ENCODE results near the gene RNU11. TPM values are rescaled to one million over a fixed set of nuclear protein-coding genes. Genes with fewer than 3 reads are reported as not detected.

RNU11 gene
- polyA plus RNA-seq, 2 of the 4 experiments (the other 2 are of a cell fraction), result not detected

- Histone ChIP-seq H3K4me1 (peaks cover 4% of the 10 kb centered on the region; the same call in 1 of the 3 replicates), H3K9me3 (no peaks in the 10 kb centered on the region), H3K27ac (peak overlapping the region; percentile 100), H3K4me3 (peak overlapping the region; percentile 100), H3K4me2 (peak overlapping the region; percentile 83)
- no peak for TF ChIP-seq PBX3 (IDR thresholded peaks at IDR 0.05)
- TF ChIP-seq RNF2 (IDR thresholded peaks at IDR 0.05; ENCODE audit: borderline replicate concordance, low read depth), result no peak
- no peak for TF ChIP-seq RARB (CRISPR knock-in tag; IDR thresholded peaks at IDR 0.05)
- TF ChIP-seq, protein P1, sequence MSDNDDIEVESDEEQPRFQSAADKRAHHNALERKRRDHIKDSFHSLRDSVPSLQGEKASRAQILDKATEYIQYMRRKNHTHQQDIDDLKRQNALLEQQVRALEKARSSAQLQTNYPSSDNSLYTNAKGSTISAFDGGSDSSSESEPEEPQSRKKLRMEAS (IDR thresholded peaks at IDR 0.05), result peak; percentile 60; the same call in 1 of the 2 replicates
- TF ChIP-seq, protein P2, sequence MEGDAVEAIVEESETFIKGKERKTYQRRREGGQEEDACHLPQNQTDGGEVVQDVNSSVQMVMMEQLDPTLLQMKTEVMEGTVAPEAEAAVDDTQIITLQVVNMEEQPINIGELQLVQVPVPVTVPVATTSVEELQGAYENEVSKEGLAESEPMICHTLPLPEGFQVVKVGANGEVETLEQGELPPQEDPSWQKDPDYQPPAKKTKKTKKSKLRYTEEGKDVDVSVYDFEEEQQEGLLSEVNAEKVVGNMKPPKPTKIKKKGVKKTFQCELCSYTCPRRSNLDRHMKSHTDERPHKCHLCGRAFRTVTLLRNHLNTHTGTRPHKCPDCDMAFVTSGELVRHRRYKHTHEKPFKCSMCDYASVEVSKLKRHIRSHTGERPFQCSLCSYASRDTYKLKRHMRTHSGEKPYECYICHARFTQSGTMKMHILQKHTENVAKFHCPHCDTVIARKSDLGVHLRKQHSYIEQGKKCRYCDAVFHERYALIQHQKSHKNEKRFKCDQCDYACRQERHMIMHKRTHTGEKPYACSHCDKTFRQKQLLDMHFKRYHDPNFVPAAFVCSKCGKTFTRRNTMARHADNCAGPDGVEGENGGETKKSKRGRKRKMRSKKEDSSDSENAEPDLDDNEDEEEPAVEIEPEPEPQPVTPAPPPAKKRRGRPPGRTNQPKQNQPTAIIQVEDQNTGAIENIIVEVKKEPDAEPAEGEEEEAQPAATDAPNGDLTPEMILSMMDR (IDR thresholded peaks at IDR 0.05), result no peak
- no peak for TF ChIP-seq HDAC2 (IDR thresholded peaks at IDR 0.05)
- TF ChIP-seq SREBF2 (IDR thresholded peaks at IDR 0.05), result no peak
- TF ChIP-seq JUNB (IDR thresholded peaks at IDR 0.05), result no peak
- no peak for TF ChIP-seq HOXA7 (CRISPR knock-in tag; IDR thresholded peaks at IDR 0.05)
- TF ChIP-seq ZFP36 (IDR thresholded peaks at IDR 0.05; ENCODE audit: borderline replicate concordance, partially characterized antibody), result no peak
- TF ChIP-seq, protein P3, sequence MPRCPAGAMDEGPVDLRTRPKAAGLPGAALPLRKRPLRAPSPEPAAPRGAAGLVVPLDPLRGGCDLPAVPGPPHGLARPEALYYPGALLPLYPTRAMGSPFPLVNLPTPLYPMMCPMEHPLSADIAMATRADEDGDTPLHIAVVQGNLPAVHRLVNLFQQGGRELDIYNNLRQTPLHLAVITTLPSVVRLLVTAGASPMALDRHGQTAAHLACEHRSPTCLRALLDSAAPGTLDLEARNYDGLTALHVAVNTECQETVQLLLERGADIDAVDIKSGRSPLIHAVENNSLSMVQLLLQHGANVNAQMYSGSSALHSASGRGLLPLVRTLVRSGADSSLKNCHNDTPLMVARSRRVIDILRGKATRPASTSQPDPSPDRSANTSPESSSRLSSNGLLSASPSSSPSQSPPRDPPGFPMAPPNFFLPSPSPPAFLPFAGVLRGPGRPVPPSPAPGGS (IDR thresholded peaks at IDR 0.05), result 0 out of 3 replicates have a peak, but pooled peaks have one; percentile 45
- TF ChIP-seq ZC3H11A (IDR thresholded peaks at IDR 0.05), result no peak
- TF ChIP-seq ZNF302 (CRISPR knock-in tag; IDR thresholded peaks at IDR 0.05), result no peak
- TF ChIP-seq, protein P4, sequence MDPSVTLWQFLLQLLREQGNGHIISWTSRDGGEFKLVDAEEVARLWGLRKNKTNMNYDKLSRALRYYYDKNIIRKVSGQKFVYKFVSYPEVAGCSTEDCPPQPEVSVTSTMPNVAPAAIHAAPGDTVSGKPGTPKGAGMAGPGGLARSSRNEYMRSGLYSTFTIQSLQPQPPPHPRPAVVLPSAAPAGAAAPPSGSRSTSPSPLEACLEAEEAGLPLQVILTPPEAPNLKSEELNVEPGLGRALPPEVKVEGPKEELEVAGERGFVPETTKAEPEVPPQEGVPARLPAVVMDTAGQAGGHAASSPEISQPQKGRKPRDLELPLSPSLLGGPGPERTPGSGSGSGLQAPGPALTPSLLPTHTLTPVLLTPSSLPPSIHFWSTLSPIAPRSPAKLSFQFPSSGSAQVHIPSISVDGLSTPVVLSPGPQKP (IDR thresholded peaks at IDR 0.05; ENCODE audit: low read depth, low read length), result no peak
- TF ChIP-seq PHF8 (IDR thresholded peaks at IDR 0.05; ENCODE audit: borderline replicate concordance, low read depth), result peak; percentile 33
- no peak for TF ChIP-seq BHLHE40 (IDR thresholded peaks at IDR 0.05; ENCODE audit: low read depth, low read length)
- TF ChIP-seq CBX8 (IDR thresholded peaks at IDR 0.05), result no peak
- TF ChIP-seq CHD2 (IDR thresholded peaks at IDR 0.05; ENCODE audit: low read length, partially characterized antibody), result no peak
- TF ChIP-seq FOSB (CRISPR knock-in tag; IDR thresholded peaks at IDR 0.05), result no peak
- TF ChIP-seq JUN (IDR thresholded peaks at IDR 0.05), result 0 out of 5 replicates have a peak, but pooled peaks of 1 of the 2 experiments have one; percentile 30
- DNase-seq (ENCODE audit: low read depth in 1 of 2, low spot score in 1 of 2) (peak; percentile 37 to 38), ATAC-seq (peak; percentile 74 to 91), FAIRE-seq (no peak)
- WGBS (ENCODE audit: missing lambda C conversion rate), result 3% methylated on average over 13 of the region's 63 CpGs
- CTCF ChIA-PET, result interaction anchor here (1.2 to 1.9 kb wide), 3 partner anchors 14 to 208 kb away, joined by 4 to 8 read pairs (median 4); partner anchors contain the start of gene YTHDF2
- POLR2A ChIA-PET, result interaction anchor here (0.6 to 2.9 kb wide), 7 partner anchors 21 to 870 kb away, joined by 3 to 27 read pairs (median 7); partner anchors contain the start of genes RNU11, TAF12 and YTHDF2
Observed at GRCh38 chr1:28668956-28669723, 20.7 kb downstream of the RNU11 start.

All from A549 (cell line).